H9 (cell line): ENCODE measurements around the gene ANO3. TPM values are rescaled to one million over a fixed set of nuclear protein-coding genes. Genes with fewer than 3 reads are reported as not detected.

Source experiments
- DNase-seq: peaks from one replicate; pipeline ENCODE4 v3.0.0-alpha.2; 2017
- H2AFZ ChIP-seq: one replicate; pipeline ENCODE4 v1.6.1; 2013; ENCODE audit warnings: mild to moderate bottlenecking, low read length, control low read depth, moderate library complexity
- H2AK5ac ChIP-seq: 2 replicates; pipeline ENCODE4 v1.6.1; 2013; ENCODE audit warnings: low read length, control low read depth, mixed read lengths; ENCODE audit not compliant: insufficient read length
- H2BK120ac ChIP-seq: one replicate; pipeline ENCODE4 v1.6.1; 2013; ENCODE audit warnings: low read depth, mild to moderate bottlenecking, low read length, control low read depth, inconsistent platforms; ENCODE audit not compliant: poor library complexity, severe bottlenecking
- H2BK12ac ChIP-seq: 2 replicates; pipeline ENCODE4 v1.6.1; 2013; ENCODE audit warnings: low read length, control low read depth, mixed read lengths, low read depth; ENCODE audit not compliant: insufficient read length
- H2BK15ac ChIP-seq: 2 replicates; pipeline ENCODE4 v1.6.1; 2013; ENCODE audit warnings: low read depth, low read length, control low read depth
- H2BK20ac ChIP-seq: one replicate; pipeline ENCODE4 v1.6.1; 2013; ENCODE audit warnings: low read depth, mild to moderate bottlenecking, low read length, control low read depth, inconsistent platforms; ENCODE audit not compliant: poor library complexity, severe bottlenecking
- H2BK5ac ChIP-seq: 2 replicates; pipeline ENCODE4 v1.6.1; 2013; ENCODE audit warnings: low read length, control low read depth, mixed read lengths; ENCODE audit not compliant: insufficient read length
- H3K14ac ChIP-seq: 2 replicates; pipeline ENCODE4 v1.6.1; 2013; ENCODE audit warnings: low read length, control low read depth; ENCODE audit not compliant: insufficient read depth
- H3K18ac ChIP-seq: 2 replicates; pipeline ENCODE4 v1.6.1; 2013; ENCODE audit warnings: low read depth, mild to moderate bottlenecking, mixed read lengths, low read length, control low read depth; ENCODE audit not compliant: insufficient read length
- H3K23ac ChIP-seq: 2 replicates; pipeline ENCODE4 v1.6.1; 2013; ENCODE audit warnings: low read length, control low read depth, mixed read lengths, low read depth; ENCODE audit not compliant: insufficient read length
- H3K23me2 ChIP-seq: 2 replicates; pipeline ENCODE4 v1.6.1; 2013; ENCODE audit warnings: low read depth, mild to moderate bottlenecking, mixed read lengths, low read length, control low read depth; ENCODE audit not compliant: insufficient read length, poor library complexity, severe bottlenecking
- H3K27ac ChIP-seq: 2 replicates; pipeline ENCODE4 v1.5.1; 2013; ENCODE audit warnings: low read length, control low read depth, mixed read lengths, low read depth; ENCODE audit not compliant: insufficient read length
- H3K27me3 ChIP-seq: 2 replicates; pipeline ENCODE4 v1.6.1; 2013; ENCODE audit warnings: low read length, control low read depth, inconsistent platforms; ENCODE audit not compliant: insufficient read depth
- H3K4ac ChIP-seq: 2 replicates; pipeline ENCODE4 v1.6.1; 2013; ENCODE audit warnings: low read depth, mild to moderate bottlenecking, control low read depth, inconsistent platforms, low read length, moderate library complexity
- H3K4me1 ChIP-seq: 2 replicates; pipeline ENCODE4 v1.6.1; 2013; ENCODE audit warnings: low read length, control low read depth, inconsistent platforms; ENCODE audit not compliant: insufficient read depth
- H3K4me2 ChIP-seq: 2 replicates; pipeline ENCODE4 v1.6.1; 2013; ENCODE audit warnings: low read length, control low read depth, mixed read lengths; ENCODE audit not compliant: insufficient read length, insufficient read depth
- H3K56ac ChIP-seq: 2 replicates; pipeline ENCODE4 v1.6.1; 2013; ENCODE audit warnings: low read depth, mild to moderate bottlenecking, mixed read lengths, low read length, control low read depth; ENCODE audit not compliant: insufficient read length
- H3K79me1 ChIP-seq: 2 replicates; pipeline ENCODE4 v1.6.1; 2013; ENCODE audit warnings: low read depth, mild to moderate bottlenecking, moderate library complexity, low read length, control low read depth, inconsistent platforms; ENCODE audit not compliant: insufficient read depth, poor library complexity, severe bottlenecking
- H3K79me2 ChIP-seq: 2 replicates; pipeline ENCODE4 v1.6.1; 2013; ENCODE audit warnings: low read length, control low read depth, inconsistent platforms; ENCODE audit not compliant: insufficient read depth
- H3K9ac ChIP-seq: 2 replicates; pipeline ENCODE4 v1.6.1; 2013; ENCODE audit warnings: low read length, control low read depth, mixed read lengths; ENCODE audit not compliant: insufficient read length; ENCODE audit errors: extremely low read depth
- H3K9me3 ChIP-seq: one replicate; pipeline ENCODE4 v1.6.1; 2013; ENCODE audit warnings: low read depth, low read length, inconsistent platforms; ENCODE audit not compliant: control insufficient read depth
- H3T11ph ChIP-seq: one replicate; pipeline ENCODE4 v1.6.1; 2013; ENCODE audit warnings: mild to moderate bottlenecking, low read length, control low read depth, inconsistent platforms
- H4K20me1 ChIP-seq: one replicate; pipeline ENCODE4 v1.6.1; 2013; ENCODE audit not compliant: control insufficient read depth, insufficient read length, insufficient read depth
- H4K5ac ChIP-seq: 2 replicates; pipeline ENCODE4 v1.6.1; 2013; ENCODE audit warnings: low read depth, mild to moderate bottlenecking, mixed read lengths, low read length, control low read depth; ENCODE audit not compliant: insufficient read length
- H4K8ac ChIP-seq: replicated peaks from 2 replicates; pipeline ENCODE4 v1.6.1; 2013; ENCODE audit warnings: low read length, control low read depth, mixed read lengths, low read depth; ENCODE audit not compliant: insufficient read length
- H4K91ac ChIP-seq: 2 replicates; pipeline ENCODE4 v1.6.1; 2013; ENCODE audit warnings: low read depth, mild to moderate bottlenecking, moderate library complexity, mixed read lengths, low read length, control low read depth; ENCODE audit not compliant: insufficient read length
- H3K27ac Mint-ChIP-seq, 3 experiments: 2 replicates in 2 of 3; 3 replicates in 1 of 3; pipeline ENCODE4 v1.8.0; 2020 to 2021; ENCODE audit warnings: mixed read lengths in 3 of 3, mild to moderate bottlenecking in 1 of 3, moderate library complexity in 1 of 3
- H3K27me3 Mint-ChIP-seq: 2 replicates; pipeline ENCODE4 v1.8.0; 2021; ENCODE audit warnings: low read depth, mild to moderate bottlenecking, moderate library complexity, mixed read lengths
- H3K36me3 Mint-ChIP-seq, 3 experiments: 2 replicates in 2 of 3; 3 replicates in 1 of 3; pipeline ENCODE4 v1.8.0; 2020 to 2021; ENCODE audit warnings: low read depth in 3 of 3, mixed read lengths in 3 of 3; ENCODE audit not compliant: insufficient read depth in 1 of 3
- H3K4me1 Mint-ChIP-seq, 2 experiments: 2 replicates each; pipeline ENCODE4 v1.8.0; 2020; ENCODE audit warnings: mixed read lengths in 2 of 2
- H3K4me3 Mint-ChIP-seq, 2 experiments: 2 replicates in 1 of 2; 3 replicates in 1 of 2; pipeline ENCODE4 v1.8.0; 2020 to 2021; ENCODE audit warnings: mild to moderate bottlenecking in 2 of 2, mixed read lengths in 2 of 2, moderate library complexity in 1 of 2
- H3K9me3 Mint-ChIP-seq, 2 experiments: 2 replicates in 1 of 2; 3 replicates in 1 of 2; pipeline ENCODE4 v1.8.0; 2020; ENCODE audit warnings: mild to moderate bottlenecking in 2 of 2, mixed read lengths in 2 of 2, moderate library complexity in 1 of 2
- WGBS: extraction: QIAGEN DNeasy Blood & Tissue Kit; methylation state at CpG from one replicate; pipeline ENCODE4 v1.1.7; 2013; ENCODE audit warnings: missing lambda C conversion rate, low lambda C conversion rate, mixed read lengths; ENCODE audit not compliant: insufficient read length; ENCODE audit errors: extremely low coverage; 5-methylcytosine and 5-hydroxymethylcytosine counted together
- total RNA-seq: library from RNA; stranded (reverse); gene quantifications from 2 replicates; pipeline ENCODE4 v1.2.1, GENCODE V29; 2021
- TF ChIP-seq, protein P1 (sequence below): fragments of 200-600 bp; sonication (generic); conservative IDR thresholded peaks from 3 replicates; pipeline ENCODE4 v1.8.0; 2021; ENCODE audit warnings: antibody characterized with exemption, mild to moderate bottlenecking

The ANO3 gene
- total RNA-seq, 1 experiment from 2014 or later: not detected

GRCh38 chr11:26326793-26327400 lies 5.0 kb upstream of the ANO3 start:
- no peak overlapping the region for H3K18ac ChIP-seq
- no peak overlapping the region for H2BK20ac ChIP-seq
- H3K14ac ChIP-seq: no peak overlapping the region
- Mint-ChIP-seq H3K4me1 (peaks cover 17 to 38% of the 10 kb centered on the region in 2 experiments), H3K27ac (no peak overlapping the region), H3K36me3 (no peaks in the 10 kb centered on the region; a peak in 1 of 7 replicates), H3K27me3 (peaks cover 9% of the 10 kb centered on the region), H3K9me3 (no peaks in the 10 kb centered on the region), H3K4me3 (no peak overlapping the region)
- H2AFZ ChIP-seq: no peak overlapping the region
- no peak overlapping the region for H3K4ac ChIP-seq
- no peak overlapping the region for H2BK5ac ChIP-seq
- no peaks in the 10 kb centered on the region for H3K79me2 ChIP-seq
- H4K8ac ChIP-seq: no peak overlapping the region
- H2BK12ac ChIP-seq: no peak overlapping the region
- no peak overlapping the region for H3K9ac ChIP-seq
- no peak for DNase-seq
- H4K20me1 ChIP-seq: no peaks in the 10 kb centered on the region
- no peak overlapping the region for H3K23ac ChIP-seq
- H3K27me3 ChIP-seq: no peaks in the 10 kb centered on the region
- H3K56ac ChIP-seq: no peak overlapping the region
- no peak overlapping the region for H3K4me2 ChIP-seq
- TF ChIP-seq, protein P1, sequence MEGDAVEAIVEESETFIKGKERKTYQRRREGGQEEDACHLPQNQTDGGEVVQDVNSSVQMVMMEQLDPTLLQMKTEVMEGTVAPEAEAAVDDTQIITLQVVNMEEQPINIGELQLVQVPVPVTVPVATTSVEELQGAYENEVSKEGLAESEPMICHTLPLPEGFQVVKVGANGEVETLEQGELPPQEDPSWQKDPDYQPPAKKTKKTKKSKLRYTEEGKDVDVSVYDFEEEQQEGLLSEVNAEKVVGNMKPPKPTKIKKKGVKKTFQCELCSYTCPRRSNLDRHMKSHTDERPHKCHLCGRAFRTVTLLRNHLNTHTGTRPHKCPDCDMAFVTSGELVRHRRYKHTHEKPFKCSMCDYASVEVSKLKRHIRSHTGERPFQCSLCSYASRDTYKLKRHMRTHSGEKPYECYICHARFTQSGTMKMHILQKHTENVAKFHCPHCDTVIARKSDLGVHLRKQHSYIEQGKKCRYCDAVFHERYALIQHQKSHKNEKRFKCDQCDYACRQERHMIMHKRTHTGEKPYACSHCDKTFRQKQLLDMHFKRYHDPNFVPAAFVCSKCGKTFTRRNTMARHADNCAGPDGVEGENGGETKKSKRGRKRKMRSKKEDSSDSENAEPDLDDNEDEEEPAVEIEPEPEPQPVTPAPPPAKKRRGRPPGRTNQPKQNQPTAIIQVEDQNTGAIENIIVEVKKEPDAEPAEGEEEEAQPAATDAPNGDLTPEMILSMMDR: no peak
- no peaks in the 10 kb centered on the region for H3K79me1 ChIP-seq
- no peak overlapping the region for H2BK15ac ChIP-seq
- H4K91ac ChIP-seq: no peak overlapping the region
- no peaks in the 10 kb centered on the region for H3K4me1 ChIP-seq
- no peaks in the 10 kb centered on the region for H3K23me2 ChIP-seq
- H2BK120ac ChIP-seq: no peak overlapping the region
- no CpG with 5 or more reads among the region's 4 CpGs for WGBS
- no peak overlapping the region for H3K27ac ChIP-seq
- H4K5ac ChIP-seq: no peak overlapping the region
- no peak overlapping the region for H3T11ph ChIP-seq
- H3K9me3 ChIP-seq: no peaks in the 10 kb centered on the region
- no peak overlapping the region for H2AK5ac ChIP-seq
